K562 (cell line): ENCODE results near the gene CDK14. TPM values are rescaled to one million over a fixed set of nuclear protein-coding genes. Genes with fewer than 3 reads are reported as not detected.

Source experiments
- ATAC-seq: fragments of 200-7000 bp; cut with Tn5 transposase; 3 replicates; pipeline ENCODE4 v1.9.1; 2020; ENCODE audit warnings: moderate library complexity
- BruUV-seq: library from RNA; stranded (reverse); fragments of 400-500 nt; replicated peaks from 2 replicates; lab custom pipeline; 2021; lab: Mats Ljungman, UMichigan
- CTCF ChIA-PET: fragments of 300-600 bp; formaldehyde crosslinking; extraction: SDS; loops from one replicate; lab custom pipeline; 2021; ENCODE audit warnings: low intra/inter-chr PET ratio; lab: Yijun Ruan, JAX
- POLR2A ChIA-PET: fragments of 300-600, 350-650 bp; sonication (Branson Sonifier 250); formaldehyde crosslinking; extraction: SDS; loops from one replicate; lab custom pipeline; 2021; ENCODE audit warnings: antibody characterized with exemption, inconsistent platforms; lab: Yijun Ruan, JAX
- DNase-seq, 4 experiments: peaks; one replicate each; pipeline versions ENCODE4 v3.0.0 to v3.0.0-alpha.2; 2011 to 2018; ENCODE audit warnings: low spot score in 3 of 4, mixed read lengths in 3 of 4; ENCODE audit errors: extremely low read depth in 1 of 4
- FAIRE-seq: peaks from 2 replicates; lab custom pipeline; 2011; peaks lifted over from hg19 to GRCh38; lab: Jason Lieb, UNC
- H2AFZ ChIP-seq: 2 replicates; pipeline ENCODE4 v1.6.0; 2011; ENCODE audit warnings: low read depth, low read length, control low read depth, inconsistent platforms
- H3K27ac ChIP-seq: fragments of 200-600 bp; 3 replicates; pipeline ENCODE4 v1.8.0; 2011; ENCODE audit warnings: low read depth, mild to moderate bottlenecking, control low read depth, inconsistent platforms, low read length, moderate library complexity, mixed read lengths; ENCODE audit errors: extremely low read depth
- H3K27me3 ChIP-seq, 2 experiments: fragments of 300-600 bp in 1 of 2; 2 replicates in 1 of 2; 3 replicates in 1 of 2; pipeline versions ENCODE4 v1.6.0 to v1.8.0; 2011; ENCODE audit warnings: inconsistent platforms in 2 of 2, low read length in 2 of 2, mild to moderate bottlenecking in 1 of 2, mixed read lengths in 1 of 2, moderate library complexity in 1 of 2; ENCODE audit not compliant: control insufficient read depth in 2 of 2, insufficient read depth in 2 of 2
- H3K36me3 ChIP-seq: fragments of 300-600 bp; 3 replicates; pipeline ENCODE4 v1.8.0; 2011; ENCODE audit warnings: mild to moderate bottlenecking, low read length, inconsistent platforms; ENCODE audit not compliant: control insufficient read depth, insufficient read depth
- H3K4me1 ChIP-seq, 2 experiments: fragments of 200-600 bp in 1 of 2; replicated peaks in 1 of 2; 2 replicates in 1 of 2; 3 replicates in 1 of 2; pipeline versions ENCODE4 v1.5.1 to v1.8.0; 2011; ENCODE audit warnings: inconsistent platforms in 2 of 2, low read length in 2 of 2, mild to moderate bottlenecking in 1 of 2, mixed read lengths in 1 of 2, moderate library complexity in 1 of 2; ENCODE audit not compliant: control insufficient read depth in 2 of 2, insufficient read depth in 2 of 2
- H3K4me2 ChIP-seq: 2 replicates; pipeline ENCODE4 v1.6.1; 2011; ENCODE audit warnings: low read length, control low read depth, inconsistent platforms, mixed read lengths; ENCODE audit not compliant: insufficient read depth
- H3K4me3 ChIP-seq: fragments of 200-600 bp; sonication (generic), shearing (Covaris generic); 2 replicates; pipeline ENCODE4 v1.5.1; 2016; ENCODE audit warnings: control low read depth, inconsistent platforms
- H3K79me2 ChIP-seq: fragments of 200-600 bp; 3 replicates; pipeline ENCODE4 v1.8.0; 2011; ENCODE audit warnings: low read length, inconsistent platforms; ENCODE audit not compliant: control insufficient read depth, insufficient read depth
- H3K9ac ChIP-seq, 2 experiments: 2 replicates each; pipeline versions ENCODE4 v1.6.0 to v1.6.1; 2011; ENCODE audit warnings: low read depth in 2 of 2, low read length in 2 of 2, control low read depth in 1 of 2, inconsistent platforms in 1 of 2, mild to moderate bottlenecking in 1 of 2, mixed read lengths in 1 of 2; ENCODE audit not compliant: insufficient read depth in 1 of 2
- H3K9me1 ChIP-seq: one replicate; pipeline ENCODE4 v1.6.0; 2011; ENCODE audit warnings: inconsistent platforms, mild to moderate bottlenecking, low read length, moderate library complexity; ENCODE audit not compliant: control insufficient read depth, insufficient read depth
- H3K9me3 ChIP-seq: replicated peaks from 2 replicates; pipeline ENCODE4 v1.5.1; 2011; ENCODE audit warnings: low read depth, low read length, inconsistent platforms; ENCODE audit not compliant: control insufficient read depth, insufficient read depth
- H4K20me1 ChIP-seq: replicated peaks from 2 replicates; pipeline ENCODE4 v1.6.1; 2011; ENCODE audit warnings: low read length, inconsistent platforms, mixed read lengths; ENCODE audit not compliant: control insufficient read depth, insufficient read depth
- ATF2 ChIP-seq: sonication (generic); formaldehyde crosslinking; IDR thresholded peaks from 2 replicates; pipeline ENCODE4 v1.8.1; 2022; ENCODE audit warnings: missing genetic modification reagents
- FOSL1 ChIP-seq: fragments of 200-800 bp; sonication (Bioruptor generic); conservative IDR thresholded peaks from 2 replicates; pipeline ENCODE4 v1.6.1; 2016; ENCODE audit warnings: missing genetic modification characterization, missing compliant biosample characterization
- FOXA3 ChIP-seq, 2 experiments: fragments of 450-650 bp in 1 of 2; sonication (generic) in 1 of 2; formaldehyde crosslinking; IDR thresholded peaks in 1 of 2; conservative IDR thresholded peaks in 1 of 2; 2 replicates each; pipeline versions ENCODE4 v1.4.0 to v1.8.0; 2020 to 2022; ENCODE audit warnings: mild to moderate bottlenecking in 2 of 2, missing genetic modification reagents in 1 of 2
- GATA2 ChIP-seq: sonication (generic); formaldehyde crosslinking; IDR thresholded peaks from 2 replicates; pipeline ENCODE4 v1.4.0; 2020; ENCODE audit warnings: mild to moderate bottlenecking, missing genetic modification reagents
- RBFOX2 ChIP-seq: fragments of 200-400 bp; formaldehyde crosslinking; IDR thresholded peaks from 2 replicates; pipeline ENCODE4 v1.6.1; 2017; ENCODE audit warnings: low read depth, mild to moderate bottlenecking, low read length, moderate library complexity
- RBM17 ChIP-seq: fragments of 200-400 bp; formaldehyde crosslinking; IDR thresholded peaks from 2 replicates; pipeline ENCODE4 v1.6.1; 2017; ENCODE audit warnings: low read depth, mild to moderate bottlenecking, low read length, borderline replicate concordance
- RFX7 ChIP-seq: fragments of 250-450 bp; sonication (Bioruptor Pico); IDR thresholded peaks from 2 replicates; pipeline ENCODE4 v1.5.1; 2021; ENCODE audit warnings: mild to moderate bottlenecking
- TCF3 ChIP-seq: sonication (generic); formaldehyde crosslinking; IDR thresholded peaks from 2 replicates; pipeline ENCODE4 v1.4.0; 2020; ENCODE audit warnings: mild to moderate bottlenecking, missing genetic modification reagents
- TFAM ChIP-seq: fragments of 250-450 bp; sonication (Bioruptor Pico); conservative IDR thresholded peaks from 2 replicates; pipeline ENCODE4 v1.5.0; 2021; ENCODE audit warnings: mild to moderate bottlenecking, moderate library complexity
- YBX1 ChIP-seq: fragments of 450-650 bp; IDR thresholded peaks from 2 replicates; pipeline ENCODE4 v1.7.1; 2016; ENCODE audit warnings: mild to moderate bottlenecking
- ZC3H8 ChIP-seq: fragments of 450-650 bp; IDR thresholded peaks from 2 replicates; pipeline ENCODE4 v1.6.1; 2017
- ZNF124 ChIP-seq: sonication (generic); formaldehyde crosslinking; IDR thresholded peaks from 2 replicates; pipeline ENCODE4 v1.8.1; 2022; ENCODE audit warnings: missing genetic modification reagents
- ZNF316 ChIP-seq: fragments of 450-650 bp; IDR thresholded peaks from 2 replicates; pipeline ENCODE4 v1.6.1; 2016
- ZNF696 ChIP-seq: fragments of 250-450 bp; sonication (Bioruptor Pico); conservative IDR thresholded peaks from 2 replicates; pipeline ENCODE4 v1.4.0; 2020; ENCODE audit warnings: mild to moderate bottlenecking, moderate library complexity
- WGBS: fragments of 100-300 bp; shearing (Covaris generic); methylation state at CpG from one replicate; pipeline ENCODE4 v1.1.6; 2016; ENCODE audit warnings: low coverage, mixed read lengths; ENCODE audit not compliant: insufficient coverage; ENCODE audit errors: missing lambda C conversion rate; 5-methylcytosine and 5-hydroxymethylcytosine counted together
- in situ Hi-C: fragments of 300-500 bp; cut with MboI; formaldehyde crosslinking; loops from 4 replicates; pipeline ENCODE4 v1.15.0; 2018; ENCODE audit warnings: inconsistent platforms, mixed read lengths
- intact Hi-C: fragments of 100-400 bp; cut with micrococcal nuclease; formaldehyde crosslinking; loops from 2 replicates; pipeline ENCODE4 v1.14.2; 2022
- polyA plus RNA-seq, 8 experiments: library from polyadenylated mRNA; depleted of rRNA in 4 of 8; stranded (reverse) in 5 of 8; unstranded in 3 of 8; fragments of >200 nt; fragmentation: Nextera tagmentation in 2 of 8; fragmentation: Illumina TruSeq in 1 of 8; extraction: Ambion mirVana in 2 of 8; extraction: Trizol in 1 of 8; gene quantifications; 2 replicates each; pipeline versions ENCODE4 v1.2.1 to v1.2.3, GENCODE V29; 2011 to 2014; ENCODE audit warnings: inconsistent platforms in 1 of 8, missing spikeins in 1 of 8
- total RNA-seq, 7 experiments: library from RNA; depleted of rRNA in 6 of 7; stranded (reverse); fragments of >200 nt in 6 of 7; fragmentation: Illumina TruSeq in 2 of 7; extraction: Trizol in 2 of 7; gene quantifications; 2 replicates each; pipeline versions ENCODE4 v1.2.1 to v1.2.3, GENCODE V29; 2011 to 2021; ENCODE audit warnings: low replicate concordance in 1 of 7

The CDK14 gene
- total and polyA plus RNA-seq, 9 of the 15 experiments (the other 6 are each of a cell fraction or from before 2014, with no cell fraction given) = 0.03 to 0.91 (median 0.16) TPM

- no peaks in the 10 kb centered on the region for H3K9me3 ChIP-seq
- WGBS = 2% methylated on average over 5 of the region's 5 CpGs
- no TSS peak for BruUV-seq
- FAIRE-seq (no peak), DNase-seq (no peak), ATAC-seq (no peak)
- H3K4me1 ChIP-seq = no peaks in the 10 kb centered on the region
- H3K9me1 ChIP-seq = no peaks in the 10 kb centered on the region
- H2AFZ ChIP-seq = no peak overlapping the region
- no peaks in the 10 kb centered on the region for H3K79me2 ChIP-seq
- ChIA-PET CTCF (no interaction called here), POLR2A (no interaction called here)
- intact Hi-C loops = no loop called here
- H3K4me2 ChIP-seq = no peak overlapping the region
- TF ChIP-seq TFAM (CRISPR knock-in tag) (no peak), GATA2 (CRISPR knock-in tag) (no peak), ZC3H8 (no peak), ZNF316 (no peak), TCF3 (CRISPR knock-in tag) (no peak), YBX1 (no peak), RBM17 (no peak), RFX7 (CRISPR knock-in tag) (no peak), ZNF696 (no peak), ATF2 (CRISPR knock-in tag) (no peak), FOXA3 (CRISPR knock-in tag; conservative IDR thresholded peaks at IDR 0.05 in 1 of 2, IDR thresholded peaks at IDR 0.05 in 1 of 2) (no peak), ZNF124 (CRISPR knock-in tag) (no peak), RBFOX2 (no peak), FOSL1 (tag) (no peak)
- no peak overlapping the region for H3K9ac ChIP-seq
- H4K20me1 ChIP-seq = no peaks in the 10 kb centered on the region
- H3K4me3 ChIP-seq = no peak overlapping the region
- in situ Hi-C loops = no loop called here
- H3K36me3 ChIP-seq = no peaks in the 10 kb centered on the region
- H3K27me3 ChIP-seq = no peaks in the 10 kb centered on the region
- no peak overlapping the region for H3K27ac ChIP-seq
Measured at GRCh38 chr7:90717296-90718060, 121.4 kb downstream of the CDK14 start.
